ENCODE results near the gene SPIN1.

GRCh38 chr9:88476491-88477271, 88.4 kb downstream of the SPIN1 start:
- no peak for TF ChIP-seq POLR2A (IDR thresholded peaks at IDR 0.05)
- no peak for TF ChIP-seq CTCF (IDR thresholded peaks at IDR 0.05)
